ENCODE results near the gene ST3GAL5.
"Not testable (repeated sequence)": the region's sequence is repeated elsewhere in the genome, so short reads cannot be mapped to it uniquely, and the experiment has no call there.

ST3GAL5 gene

DNA sequence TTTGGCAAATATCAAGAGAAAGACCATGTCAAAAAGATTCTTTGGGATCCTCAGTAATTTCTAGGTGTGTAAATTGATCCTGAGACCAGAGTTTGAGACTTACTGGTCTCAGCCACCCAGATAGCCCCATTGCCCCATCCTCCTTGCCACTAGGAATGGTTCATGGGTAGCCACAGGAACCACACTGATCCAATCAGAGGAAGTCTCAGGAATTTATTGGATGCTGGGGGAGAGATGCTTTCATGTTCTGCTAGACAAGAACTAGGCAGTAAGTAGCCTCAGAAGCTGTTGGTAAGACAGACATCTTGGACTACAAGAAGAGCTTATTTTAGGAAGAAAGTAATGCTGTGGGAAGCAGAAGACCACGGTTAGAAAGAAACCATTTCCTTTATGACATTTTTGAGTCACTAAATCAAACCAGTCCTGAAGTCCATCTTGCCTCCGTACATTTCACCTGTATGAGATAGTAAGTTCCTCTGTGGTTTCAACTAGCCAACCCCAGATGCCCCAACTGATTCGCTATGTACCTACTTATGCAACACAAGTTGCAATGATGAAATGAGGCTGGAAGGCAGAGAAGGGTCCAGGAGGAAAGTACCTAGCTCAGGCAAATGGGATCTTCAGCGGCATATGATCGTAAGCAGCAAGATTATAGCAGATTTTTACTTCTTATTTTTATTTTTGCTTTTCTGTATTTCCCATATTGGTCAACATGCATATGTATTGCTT lies 3.6 kb upstream of the ST3GAL5 start:
- no peak for DNase-seq

DNA sequence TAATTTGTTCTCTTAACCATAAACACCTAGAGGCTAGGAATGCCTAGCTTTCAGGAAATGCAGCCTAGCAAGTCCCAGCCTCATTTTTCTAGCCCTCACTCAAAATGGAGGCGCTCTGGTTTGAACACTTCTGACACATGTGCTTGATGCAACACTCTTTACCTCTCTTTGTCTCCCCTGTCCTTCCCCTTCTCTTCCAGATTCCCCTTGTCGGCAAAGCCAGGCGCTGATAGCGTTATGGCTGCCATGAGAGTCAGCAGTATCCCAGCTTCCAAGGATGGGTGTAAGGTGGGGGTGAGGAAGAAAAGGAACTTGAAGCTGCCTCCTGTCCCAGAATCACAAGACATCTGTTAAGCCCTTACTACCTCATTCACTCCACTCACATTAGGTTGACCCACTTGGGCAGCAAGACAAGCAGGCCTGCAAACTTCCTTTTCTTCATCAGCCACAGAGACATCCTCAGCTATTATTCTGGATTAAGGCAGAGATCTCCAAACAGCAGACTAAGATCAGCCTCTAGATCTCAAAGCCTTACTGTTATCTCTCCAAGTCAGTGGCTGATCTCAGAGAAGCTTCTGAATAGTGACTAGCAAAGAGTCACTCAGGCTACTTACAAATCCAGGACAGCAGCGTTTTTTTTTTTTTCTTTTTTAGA lies 1.9 kb upstream of the ST3GAL5 start:
- no peak for DNase-seq

GRCh38 chr2:85889627-85890281 lies 964 bp upstream of the ST3GAL5 start:
- no peak for DNase-seq

- no peak for DNase-seq
Measured at GRCh38 chr2:85888020-85888683, 638 bp downstream of the ST3GAL5 start.

GRCh38 chr2:85887566-85888019 lies 1.2 kb downstream of the ST3GAL5 start:
- peak; percentile 30 for DNase-seq

DNA sequence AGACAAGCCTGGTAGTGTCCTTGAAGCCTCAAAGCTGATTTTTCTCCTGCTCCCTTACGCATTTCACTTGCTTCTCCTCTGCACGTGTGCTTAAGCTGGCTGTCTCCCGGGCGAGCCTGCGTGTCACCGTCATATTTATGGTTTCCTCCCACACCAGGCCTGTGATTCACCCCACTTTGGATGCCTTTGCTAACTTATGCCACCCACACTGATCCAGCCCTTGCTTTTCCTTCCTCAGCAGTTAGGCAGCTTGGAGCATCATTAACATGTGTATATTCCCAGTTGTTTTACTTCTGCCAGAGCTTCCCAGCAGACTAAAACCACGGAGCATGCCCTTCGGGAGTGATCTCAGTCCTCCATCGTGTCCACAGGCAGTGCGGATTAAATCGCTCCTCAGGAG lies 2.2 kb downstream of the ST3GAL5 start:
- no peak for DNase-seq

- DNase-seq = no peak
Measured at GRCh38 chr2:85886141-85886540, 2.6 kb downstream of the ST3GAL5 start.

DNA sequence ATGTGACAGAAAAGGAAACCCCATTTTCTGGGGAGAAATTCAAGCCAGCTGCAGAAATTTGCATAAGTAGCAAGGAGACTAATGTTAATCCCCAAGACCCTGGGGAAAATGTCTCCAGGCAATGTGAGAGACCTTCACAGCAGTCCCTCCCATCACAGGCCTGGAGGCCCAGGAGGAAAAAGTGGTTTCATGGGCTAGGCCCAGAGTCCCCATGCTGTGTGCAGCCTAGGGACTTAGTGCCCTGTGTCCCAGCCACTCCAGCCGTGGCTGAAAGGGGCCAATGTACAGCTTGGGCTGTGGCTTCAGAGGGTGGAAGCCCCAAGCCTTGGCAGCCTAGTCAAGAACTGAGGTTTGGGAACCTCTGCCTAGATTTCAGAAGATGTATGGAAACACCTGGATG lies 7.0 kb downstream of the ST3GAL5 start:
- not testable (repeated sequence) for DNase-seq

DNA sequence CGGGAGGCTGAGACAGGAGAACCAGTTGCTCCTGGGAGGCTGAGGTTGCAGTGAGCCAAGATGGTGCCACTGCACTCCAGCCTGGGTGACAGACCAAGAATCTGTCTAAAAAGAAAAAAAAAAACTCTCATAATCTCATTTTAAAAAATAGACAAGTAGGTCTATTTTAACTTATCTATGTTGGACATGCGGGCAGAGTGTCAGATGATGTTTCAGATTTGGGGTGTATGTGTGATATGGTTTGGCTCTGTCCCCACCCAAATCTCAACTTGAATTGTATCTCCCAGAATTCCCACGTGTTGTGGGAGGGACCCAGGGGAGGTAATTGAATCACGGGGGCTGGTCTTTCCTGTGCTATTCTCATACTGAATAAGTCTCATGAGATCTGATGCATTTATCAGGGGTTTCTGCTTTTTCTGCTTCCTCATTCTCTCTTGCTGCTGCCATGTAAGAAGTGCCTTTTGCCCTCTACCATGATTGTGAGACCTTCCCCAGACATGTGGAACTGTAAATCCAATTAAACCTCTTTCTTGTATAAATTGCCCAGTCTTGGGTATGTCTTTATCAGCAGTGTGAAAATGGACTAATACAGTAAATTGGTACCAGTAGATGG lies 8.0 kb downstream of the ST3GAL5 start:
- not testable (repeated sequence) for DNase-seq

DNA sequence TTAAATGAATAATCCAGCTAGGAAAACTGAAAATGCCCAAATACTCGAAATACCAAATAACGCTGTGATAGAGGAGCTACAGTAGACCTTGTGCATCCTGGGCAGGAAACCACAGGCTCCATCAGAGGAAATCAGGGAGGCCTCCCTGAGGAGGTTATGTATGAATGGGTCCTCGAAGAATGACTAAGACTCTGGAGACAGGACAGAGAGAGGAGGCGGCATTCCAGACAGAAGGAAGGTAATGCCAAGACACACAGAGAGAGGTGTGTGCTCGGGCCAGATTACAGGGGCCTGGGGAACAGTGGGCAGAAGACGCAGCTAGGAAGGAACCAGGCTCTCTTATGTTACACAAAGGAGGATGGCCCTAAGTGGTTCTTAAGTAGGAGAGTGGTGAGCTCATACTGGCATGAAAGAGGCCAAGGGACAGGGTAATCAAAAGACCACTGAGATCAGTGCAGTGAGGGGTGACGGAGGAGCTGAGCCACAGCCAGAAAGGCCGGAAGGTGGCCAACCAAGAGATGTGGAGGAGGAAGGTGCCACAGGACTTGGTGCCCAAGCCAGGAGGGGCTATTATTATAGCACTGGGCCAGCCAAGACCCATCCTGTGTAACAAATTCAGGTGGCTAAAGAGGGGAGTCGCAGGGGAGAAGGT lies 9.9 kb downstream of the ST3GAL5 start:
- no peak for DNase-seq

DNA sequence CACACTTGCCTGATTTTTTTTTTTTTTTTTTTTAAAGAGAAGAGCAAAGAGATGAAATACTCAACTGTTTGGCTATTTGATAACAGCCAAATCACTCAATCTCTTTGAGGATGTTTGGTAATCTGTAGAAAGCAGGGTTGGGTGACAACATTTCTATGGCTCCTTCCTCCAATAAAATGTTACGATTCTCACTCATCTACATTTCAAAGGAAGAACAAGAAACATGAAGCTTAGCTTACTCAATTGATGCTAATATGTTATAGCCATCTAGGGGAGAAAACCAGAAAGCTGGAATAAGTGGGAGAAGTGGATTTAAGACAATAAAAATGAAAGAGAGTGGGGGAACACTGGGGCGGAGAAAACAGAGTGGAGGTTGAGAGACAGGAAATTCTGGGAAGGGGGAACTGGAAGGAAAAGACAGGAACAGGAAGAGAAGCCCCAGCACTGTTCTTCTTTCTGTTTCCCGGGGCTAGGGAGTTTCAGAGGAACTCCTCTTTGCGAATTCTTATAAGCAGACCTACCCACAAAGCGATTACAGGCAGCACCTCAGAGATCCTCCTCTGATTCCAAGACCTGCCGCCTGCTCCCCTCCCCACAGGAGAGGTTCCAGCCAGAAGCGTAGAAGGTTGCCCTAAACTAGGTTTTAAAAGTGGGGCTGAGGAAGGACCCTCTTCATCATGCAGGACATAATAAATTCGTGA lies 13.3 kb downstream of the ST3GAL5 start:
- DNase-seq = no peak

GRCh38 chr2:85873679-85874078 lies 15.1 kb downstream of the ST3GAL5 start:
- DNase-seq = no peak

DNA sequence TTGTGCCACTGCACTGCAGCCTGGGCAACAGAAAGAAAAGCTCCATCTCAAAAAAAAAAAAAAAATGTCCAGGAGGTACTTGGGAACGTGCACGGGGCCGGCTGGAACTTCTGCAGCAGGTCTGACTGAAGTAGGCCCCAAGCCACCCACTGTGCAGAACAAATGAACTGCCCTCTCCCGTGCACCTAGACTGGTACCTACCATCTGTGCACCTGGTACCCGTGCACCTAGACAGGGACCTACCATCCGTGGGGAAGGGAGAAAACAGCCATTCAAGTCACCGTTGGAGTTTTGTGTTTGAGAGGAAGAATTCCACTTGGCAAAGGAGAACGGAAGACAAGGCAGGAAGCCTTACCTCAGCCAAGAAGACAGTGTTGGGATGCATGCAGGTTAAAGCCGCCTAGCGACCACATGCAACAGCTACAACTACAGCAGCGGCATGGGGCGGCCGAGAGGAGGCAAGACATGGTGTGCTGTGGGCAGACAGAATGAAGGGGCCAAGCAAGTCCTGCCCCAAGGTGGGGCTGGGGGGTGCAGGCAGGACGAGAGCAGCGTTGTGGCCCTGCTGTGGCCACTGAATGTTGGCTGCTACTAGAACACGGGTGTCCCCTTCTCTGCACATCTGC lies 16.1 kb downstream of the ST3GAL5 start:
- DNase-seq = no peak

GRCh38 chr2:85871494-85872164 lies 17.2 kb downstream of the ST3GAL5 start:
- no peak for DNase-seq

GRCh38 chr2:85868822-85869221 lies 20.0 kb downstream of the ST3GAL5 start:
- no peak for DNase-seq

DNA sequence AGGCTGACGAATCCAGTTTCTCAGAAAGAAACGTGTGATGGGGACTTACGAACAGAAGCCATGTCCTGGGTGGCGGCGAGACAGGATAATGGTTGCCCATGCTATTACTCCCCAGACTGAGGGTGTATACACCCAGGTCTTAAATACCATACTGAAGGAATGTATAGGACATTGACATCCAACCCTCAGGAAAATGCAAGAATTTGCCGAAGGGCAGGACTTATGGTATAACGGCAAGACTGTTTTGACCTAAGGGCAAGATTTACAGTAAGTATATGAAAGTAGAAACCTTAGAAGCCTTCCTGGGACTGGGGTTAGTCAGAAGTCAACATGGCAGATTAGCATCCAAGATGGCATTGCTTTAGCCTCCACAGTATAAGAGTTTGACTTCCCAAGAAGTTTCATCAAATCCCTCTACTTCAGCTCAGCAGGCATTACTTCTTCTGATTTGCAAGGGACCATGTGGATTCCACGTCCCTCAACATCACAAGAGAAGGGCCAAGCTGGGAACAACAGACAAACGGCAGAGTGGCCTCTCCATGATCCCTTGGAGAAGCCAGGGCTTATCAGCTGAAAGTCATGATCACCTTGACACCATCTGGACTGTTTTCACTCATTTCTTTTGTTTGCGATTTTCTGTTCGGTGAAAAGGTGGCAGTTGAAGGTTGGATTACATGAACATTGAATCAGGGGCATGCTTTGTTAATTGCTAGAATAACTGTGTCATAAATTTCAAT lies 21.1 kb downstream of the ST3GAL5 start:
- DNase-seq = no peak

DNA sequence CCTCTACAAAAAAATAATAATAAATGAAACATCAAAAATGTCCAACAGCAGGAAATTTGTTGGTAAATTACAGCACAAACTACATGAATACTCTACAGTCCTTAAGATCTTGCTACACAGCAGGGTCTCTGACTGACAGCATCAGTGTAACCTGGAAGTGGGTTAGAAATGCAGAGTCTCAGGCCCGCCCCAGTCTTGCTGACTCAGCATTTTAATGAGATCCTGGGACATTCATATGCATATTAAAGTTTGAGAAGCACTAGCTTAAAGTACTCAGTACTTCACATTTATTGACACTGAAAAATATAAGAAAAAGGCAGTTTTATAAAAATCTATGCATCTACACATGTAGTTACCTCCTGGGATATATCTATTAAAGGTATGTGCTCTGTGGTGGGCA lies 21.7 kb downstream of the ST3GAL5 start:
- DNase-seq = no peak

DNA sequence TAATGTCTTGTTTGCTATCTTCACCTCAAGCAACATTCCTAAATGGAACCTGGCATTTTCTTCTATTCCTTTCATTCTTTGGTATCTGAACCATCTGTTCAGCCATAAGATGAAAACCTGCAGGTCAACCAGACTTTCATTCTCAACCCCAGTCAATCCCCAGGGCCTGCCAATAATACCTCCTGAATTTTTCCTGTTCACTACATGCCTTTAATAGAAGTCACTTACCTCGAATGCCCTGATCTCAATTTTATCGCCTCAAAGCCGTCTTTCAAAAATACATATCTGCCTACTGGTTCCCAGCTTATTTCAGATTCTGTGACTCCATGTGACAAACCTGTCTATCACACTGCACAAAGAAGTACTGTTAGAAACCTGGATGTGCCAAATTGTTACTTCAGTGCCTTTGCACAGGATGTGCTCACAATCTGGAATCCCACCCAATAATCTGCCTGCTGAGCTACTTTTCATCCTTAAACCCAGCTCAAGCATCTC lies 22.6 kb downstream of the ST3GAL5 start:
- DNase-seq = no peak

DNA sequence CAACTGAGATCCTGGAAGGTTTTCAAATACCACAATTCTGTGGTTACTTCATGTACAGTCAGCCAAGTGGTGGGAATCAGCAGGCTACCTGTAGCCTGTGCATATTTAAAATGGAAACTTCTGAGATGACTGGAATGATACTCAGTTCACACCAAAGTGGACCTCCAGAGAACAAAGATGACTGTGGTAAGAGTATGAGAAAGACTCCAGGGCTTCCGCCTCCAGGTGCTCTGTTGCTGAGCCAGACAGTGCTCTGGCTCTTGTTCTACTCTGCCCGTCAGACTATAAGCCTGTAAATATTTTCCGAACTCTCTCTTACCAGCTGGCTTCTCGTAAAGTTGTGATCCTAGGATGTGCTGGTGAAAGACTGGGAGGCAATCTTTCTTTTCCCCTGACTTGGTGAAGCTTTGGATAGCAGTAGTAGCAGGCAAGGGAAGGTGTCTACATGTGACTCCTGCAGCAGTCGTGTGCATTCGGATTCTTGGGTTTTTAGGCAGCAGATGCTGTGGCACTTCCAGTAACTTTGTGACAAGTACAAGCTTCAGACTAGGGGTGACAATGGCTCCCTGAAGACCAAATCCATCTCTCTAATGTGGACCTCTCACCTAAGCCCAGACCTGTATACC lies 23.1 kb downstream of the ST3GAL5 start:
- no peak for DNase-seq
